ENCODE data around the gene UNC13B. TPM values are rescaled to one million over a fixed set of nuclear protein-coding genes. Genes with fewer than 3 reads are reported as not detected.

UNC13B gene
- total RNA-seq, 1 donor from 2014 or later, result 26.5 TPM

- DNase-seq (ENCODE audit: low spot score in 2 of 2), result no peak
- no peak for TF ChIP-seq CTCF (IDR thresholded peaks at IDR 0.05)
- Histone ChIP-seq H3K9me3 (no peaks in the 10 kb centered on the region), H3K27ac (no peak overlapping the region), H3K4me1 (no peaks in the 10 kb centered on the region), H3K36me3 (peaks cover 24 to 45% of the 10 kb centered on the region in 2 donors), H3K27me3 (no peaks in the 10 kb centered on the region), H3K4me3 (no peak overlapping the region)
- intact Hi-C loops (cut with DNase I), result no loop called here
Measured at GRCh38 chr9:35374436-35374835, 212.6 kb downstream of the UNC13B start.

- Histone ChIP-seq H3K4me1 (no peaks in the 10 kb centered on the region), H3K36me3 (peaks cover 21 to 41% of the 10 kb centered on the region in 2 donors), H3K27ac (no peak overlapping the region), H3K9me3 (no peaks in the 10 kb centered on the region), H3K27me3 (no peaks in the 10 kb centered on the region), H3K4me3 (no peak overlapping the region)
- intact Hi-C loops (cut with DNase I), result no loop called here
- TF ChIP-seq CTCF (IDR thresholded peaks at IDR 0.05), result no peak
- DNase-seq (ENCODE audit: low spot score in 2 of 2), result no peak
Measured at GRCh38 chr9:35374910-35375309, 213.1 kb downstream of the UNC13B start.

- DNase-seq (ENCODE audit: low spot score in 2 of 2), result no peak
- intact Hi-C loops (cut with DNase I), result loop anchor here (10.0 kb wide), 1 partner anchor 225 kb away; no protein-coding TSS in a partner anchor
Measured at GRCh38 chr9:35380039-35380438, 218.2 kb downstream of the UNC13B start.

GRCh38 chr9:35380619-35381018 lies 218.8 kb downstream of the UNC13B start:
- no peaks in the 10 kb centered on the region for H3K9me3 ChIP-seq
- intact Hi-C loops (cut with DNase I), result loop anchor here (10.0 kb wide), 1 partner anchor 226 kb away; no protein-coding TSS in a partner anchor
- no peak overlapping the region for H3K4me3 ChIP-seq
- DNase-seq (ENCODE audit: low spot score in 2 of 2), result no peak
- no peak overlapping the region for H3K27ac ChIP-seq
- no peaks in the 10 kb centered on the region for H3K4me1 ChIP-seq
- no peak for TF ChIP-seq CTCF (IDR thresholded peaks at IDR 0.05)
- no peaks in the 10 kb centered on the region for H3K27me3 ChIP-seq
- H3K36me3 ChIP-seq, result peaks cover 33 to 50% of the 10 kb centered on the region in 2 donors

More at GRCh38 chr9:35380039-35380438, 218.2 kb downstream of the UNC13B start:
- H3K36me3 ChIP-seq, result peaks cover 32 to 53% of the 10 kb centered on the region in 2 donors
- no peak overlapping the region for H3K4me3 ChIP-seq
- no peaks in the 10 kb centered on the region for H3K27me3 ChIP-seq
- H3K27ac ChIP-seq, result no peak overlapping the region
- no peak for TF ChIP-seq CTCF (IDR thresholded peaks at IDR 0.05)
- no peaks in the 10 kb centered on the region for H3K9me3 ChIP-seq
- H3K4me1 ChIP-seq, result no peaks in the 10 kb centered on the region

- H3K27ac ChIP-seq, result no peak overlapping the region
- H3K36me3 ChIP-seq, result peaks cover 45 to 70% of the 10 kb centered on the region in 2 donors
- H3K9me3 ChIP-seq, result no peaks in the 10 kb centered on the region
- peak; percentile 25 to 50 (median 29) for TF ChIP-seq CTCF (IDR thresholded peaks at IDR 0.05)
- intact Hi-C loops (cut with DNase I), result loop anchor here (1.0 to 10.0 kb wide), 3 partner anchors 92 to 268 kb away; no protein-coding TSS in a partner anchor
- no peaks in the 10 kb centered on the region for H3K4me1 ChIP-seq
- no peak for DNase-seq (ENCODE audit: low spot score in 2 of 2)
- H3K4me3 ChIP-seq, result no peak overlapping the region
- no peaks in the 10 kb centered on the region for H3K27me3 ChIP-seq
Measured at GRCh38 chr9:35385042-35385441, 223.2 kb downstream of the UNC13B start.
